Natural killer cell (primary cell): ENCODE measurements around the gene DNAH7. TPM values are rescaled to one million over a fixed set of nuclear protein-coding genes. Genes with fewer than 3 reads are reported as not detected.

Experiments
- ATAC-seq, 3 donors: fragments of 150-1000 bp in 2 of 3; fragments of 200-7000 bp in 1 of 3; cut with Tn5 transposase; 1 replicate in 1 of 3; 2 replicates in 2 of 3; pipeline ENCODE4 v1.10.0; 2021; ENCODE audit warnings: mild to moderate bottlenecking in 2 of 3, moderate library complexity in 2 of 3
- DNase-seq, 2 donors: peaks; one replicate each; pipeline versions ENCODE4 v3.0.0 to v3.0.0-alpha.2; 2013 to 2021; ENCODE audit warnings: mixed read lengths in 1 of 2
- H3K27ac ChIP-seq: one replicate; pipeline ENCODE4 v1.5.1; 2013; ENCODE audit warnings: mild to moderate bottlenecking, low read length
- H3K27me3 ChIP-seq: one replicate; pipeline ENCODE4 v1.6.1; 2013; ENCODE audit warnings: low read length; ENCODE audit not compliant: control insufficient read depth, insufficient read depth
- H3K36me3 ChIP-seq: one replicate; pipeline ENCODE4 v1.6.1; 2013; ENCODE audit warnings: low read length; ENCODE audit not compliant: control insufficient read depth, insufficient read depth
- H3K4me1 ChIP-seq: one replicate; pipeline ENCODE4 v1.6.1; 2013; ENCODE audit warnings: low read length; ENCODE audit not compliant: control insufficient read depth, insufficient read depth
- H3K4me3 ChIP-seq: one replicate; pipeline ENCODE4 v1.5.1; 2013; ENCODE audit warnings: low read length
- H3K9me3 ChIP-seq: one replicate; pipeline ENCODE4 v1.6.1; 2013; ENCODE audit warnings: low read length; ENCODE audit not compliant: control insufficient read depth, insufficient read depth
- H3K27ac Mint-ChIP-seq, 2 donors: one replicate each; pipeline ENCODE4 v1.8.0; 2022; ENCODE audit warnings: mild to moderate bottlenecking in 2 of 2, mixed read lengths in 2 of 2, moderate library complexity in 1 of 2
- H3K27me3 Mint-ChIP-seq, 2 donors: one replicate each; pipeline ENCODE4 v1.8.0; 2022; ENCODE audit warnings: low read depth in 2 of 2, mixed read lengths in 2 of 2
- H3K36me3 Mint-ChIP-seq: one replicate; pipeline ENCODE4 v1.8.0; 2022; ENCODE audit warnings: mixed read lengths
- H3K4me1 Mint-ChIP-seq, 2 donors: one replicate each; pipeline ENCODE4 v1.8.0; 2022; ENCODE audit warnings: mixed read lengths in 2 of 2
- H3K4me3 Mint-ChIP-seq: one replicate; pipeline ENCODE4 v1.8.0; 2022; ENCODE audit warnings: mild to moderate bottlenecking, moderate library complexity, mixed read lengths
- H3K9me3 Mint-ChIP-seq, 2 donors: one replicate each; pipeline ENCODE4 v1.8.0; 2022; ENCODE audit warnings: mixed read lengths in 2 of 2
- CTCF ChIP-seq: fragments of 200-600 bp; IDR thresholded peaks from one replicate; pipeline ENCODE4 v1.8.0; 2022; ENCODE audit warnings: antibody characterized with exemption
- WGBS: methylation state at CpG from one replicate; pipeline ENCODE4 v1.1.7; 2013; ENCODE audit warnings: missing lambda C conversion rate; ENCODE audit not compliant: insufficient coverage; 5-methylcytosine and 5-hydroxymethylcytosine counted together
- intact Hi-C: fragments of 100-400 bp; cut with micrococcal nuclease; formaldehyde crosslinking; loops from one replicate; pipeline ENCODE4 v1.14.2; 2022
- total RNA-seq, 4 donors: library from RNA; stranded (reverse); fragments of 120-200 nt in 1 of 4; gene quantifications; one replicate each; pipeline versions ENCODE4 v1.2.3 to v1.2.4, GENCODE V29; 2013 to 2022

The DNAH7 gene
- total RNA-seq, 3 donors from 2014 or later (not counting 1 experiment from before 2014, with no cell fraction given) = 0.07 to 0.20 TPM; not detected in 1

- Histone ChIP-seq H3K27ac (no peak overlapping the region), H3K4me1 (peaks cover 12% of the 10 kb centered on the region), H3K9me3 (no peaks in the 10 kb centered on the region), H3K27me3 (no peaks in the 10 kb centered on the region), H3K36me3 (no peaks in the 10 kb centered on the region), H3K4me3 (no peak overlapping the region)
- Mint-ChIP-seq H3K4me3 (peak overlapping the region; percentile 73), H3K27me3 (no peaks in the 10 kb centered on the region), H3K27ac (peak overlapping the region; percentile 22 to 34), H3K4me1 (peaks cover 11 to 16% of the 10 kb centered on the region in 2 donors), H3K36me3 (no peaks in the 10 kb centered on the region), H3K9me3 (no peaks in the 10 kb centered on the region)
- WGBS = 40% methylated on average over 2 of the region's 3 CpGs
- ATAC-seq (no peak), DNase-seq (peak in 1 of 2 donors; percentile 63)
- peak; percentile 88 for TF ChIP-seq CTCF
- intact Hi-C loops = loop anchor here (5.0 to 10.0 kb wide), 4 partner anchors 404 to 659 kb away; no protein-coding TSS in a partner anchor
Measured at GRCh38 chr2:196066291-196067087, 2.1 kb downstream of the DNAH7 start.

GRCh38 chr2:196063773-196064172 is 4.9 kb downstream of the DNAH7 start:
- no peaks in the 10 kb centered on the region for H3K9me3 Mint-ChIP-seq
- Histone ChIP-seq H3K9me3 (no peaks in the 10 kb centered on the region), H3K27me3 (no peaks in the 10 kb centered on the region), H3K36me3 (no peaks in the 10 kb centered on the region), H3K4me3 (no peak overlapping the region), H3K4me1 (peaks cover 7% of the 10 kb centered on the region), H3K27ac (no peak overlapping the region)
- no peak for DNase-seq
- H3K27me3 Mint-ChIP-seq = no peaks in the 10 kb centered on the region
- WGBS = 96% methylated on average over 5 of the region's 5 CpGs
- H3K27ac Mint-ChIP-seq = no peak overlapping the region
- H3K4me1 Mint-ChIP-seq = peaks cover 11 to 12% of the 10 kb centered on the region in 2 donors
- ATAC-seq = no peak
- TF ChIP-seq CTCF = no peak
- H3K4me3 Mint-ChIP-seq = no peak overlapping the region
- no peaks in the 10 kb centered on the region for H3K36me3 Mint-ChIP-seq
- intact Hi-C loops = loop anchor here (10.0 kb wide), 2 partner anchors 529 to 569 kb away; no protein-coding TSS in a partner anchor

- Histone ChIP-seq H3K27ac (no peak overlapping the region), H3K4me3 (no peak overlapping the region), H3K4me1 (no peaks in the 10 kb centered on the region), H3K9me3 (no peaks in the 10 kb centered on the region), H3K27me3 (no peaks in the 10 kb centered on the region), H3K36me3 (no peaks in the 10 kb centered on the region)
- ATAC-seq (peak in 1 of 3 donors; percentile 14), DNase-seq (no peak)
- Mint-ChIP-seq H3K27me3 (no peaks in the 10 kb centered on the region), H3K9me3 (no peaks in the 10 kb centered on the region), H3K36me3 (no peaks in the 10 kb centered on the region), H3K4me3 (no peak overlapping the region), H3K27ac (no peak overlapping the region), H3K4me1 (no peaks in the 10 kb centered on the region)
- 84% methylated on average over 3 of the region's 3 CpGs for WGBS
- TF ChIP-seq CTCF = no peak
- intact Hi-C loops = no loop called here
Measured at GRCh38 chr2:196059491-196059960, 9.1 kb downstream of the DNAH7 start.
